Effector memory CD8-positive, alpha-beta T cell (primary cell): ENCODE measurements around the gene DLK1.
A peak's percentile ranks its signal among the peaks of the same experiment; 100 is the strongest.

Experiments used
- ATAC-seq: fragments of 150-1000 bp; cut with Tn5 transposase; replicated peaks from 2 replicates; pipeline ENCODE4 v1.10.0; 2021; ENCODE audit warnings: mild to moderate bottlenecking, moderate library complexity
- DNase-seq, 3 experiments: peaks; one replicate each; pipeline ENCODE4 v3.0.0; 2021
- H3K27ac Mint-ChIP-seq, 2 donors: one replicate each; pipeline ENCODE4 v1.8.0; 2022; ENCODE audit warnings: mild to moderate bottlenecking in 2 of 2, mixed read lengths in 2 of 2, moderate library complexity in 2 of 2
- H3K27me3 Mint-ChIP-seq, 2 donors: one replicate each; pipeline ENCODE4 v1.8.0; 2022; ENCODE audit warnings: mixed read lengths in 2 of 2
- H3K36me3 Mint-ChIP-seq: one replicate; pipeline ENCODE4 v1.8.0; 2022; ENCODE audit warnings: mild to moderate bottlenecking, moderate library complexity, mixed read lengths; ENCODE audit not compliant: insufficient read depth
- H3K4me1 Mint-ChIP-seq, 2 donors: one replicate each; pipeline ENCODE4 v1.8.0; 2022; ENCODE audit warnings: low read depth in 2 of 2, mixed read lengths in 2 of 2
- H3K4me3 Mint-ChIP-seq, 2 donors: one replicate each; pipeline ENCODE4 v1.8.0; 2022; ENCODE audit warnings: mild to moderate bottlenecking in 2 of 2, mixed read lengths in 2 of 2, moderate library complexity in 2 of 2
- H3K9me3 Mint-ChIP-seq, 2 donors: one replicate each; pipeline ENCODE4 v1.8.0; 2022; ENCODE audit warnings: mixed read lengths in 2 of 2

The DLK1 gene

DNA sequence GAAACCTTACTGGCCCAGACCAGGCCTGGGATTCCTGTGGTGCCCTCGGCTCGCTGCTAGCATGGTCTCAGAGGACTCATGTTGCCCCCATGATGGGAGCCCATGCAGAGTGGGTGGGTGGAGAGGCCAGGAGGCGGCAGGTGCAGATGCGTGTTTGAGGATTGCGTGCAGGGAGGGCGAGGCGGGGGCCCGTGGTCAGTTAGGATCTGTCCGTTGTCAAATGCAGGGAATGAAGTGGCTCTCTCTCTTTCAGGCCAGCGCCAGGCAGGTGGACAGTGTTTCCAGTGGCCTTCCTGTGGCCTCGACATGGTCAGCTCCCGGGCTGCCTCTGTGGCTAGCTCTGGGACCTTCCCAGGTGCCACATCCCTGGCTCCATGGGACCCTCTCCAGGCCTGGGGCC, 39.3 kb upstream of the DLK1 start:
- Mint-ChIP-seq H3K27me3 (peaks cover 16 to 25% of the 10 kb centered on the region in 2 donors), H3K4me3 (no peak overlapping the region), H3K4me1 (no peaks in the 10 kb centered on the region), H3K36me3 (no peaks in the 10 kb centered on the region), H3K27ac (no peak overlapping the region), H3K9me3 (no peaks in the 10 kb centered on the region)
- ATAC-seq (no peak), DNase-seq (no peak)

- Mint-ChIP-seq H3K27me3 (peaks cover 23 to 32% of the 10 kb centered on the region in 2 donors), H3K4me3 (no peak overlapping the region), H3K36me3 (no peaks in the 10 kb centered on the region), H3K9me3 (no peaks in the 10 kb centered on the region), H3K27ac (no peak overlapping the region), H3K4me1 (no peaks in the 10 kb centered on the region)
- ATAC-seq: no peak
- no peak for DNase-seq
Measured at GRCh38 chr14:100688051-100688450, 38.6 kb upstream of the DLK1 start.

GRCh38 chr14:100688598-100689461, 37.9 kb upstream of the DLK1 start:
- Mint-ChIP-seq H3K4me3 (no peak overlapping the region), H3K27me3 (peaks cover 31 to 39% of the 10 kb centered on the region in 2 donors), H3K36me3 (no peaks in the 10 kb centered on the region), H3K9me3 (no peaks in the 10 kb centered on the region), H3K4me1 (no peaks in the 10 kb centered on the region), H3K27ac (peak overlapping the region in 1 of 2 donors; percentile 85)
- no peak for ATAC-seq
- no peak for DNase-seq

DNA sequence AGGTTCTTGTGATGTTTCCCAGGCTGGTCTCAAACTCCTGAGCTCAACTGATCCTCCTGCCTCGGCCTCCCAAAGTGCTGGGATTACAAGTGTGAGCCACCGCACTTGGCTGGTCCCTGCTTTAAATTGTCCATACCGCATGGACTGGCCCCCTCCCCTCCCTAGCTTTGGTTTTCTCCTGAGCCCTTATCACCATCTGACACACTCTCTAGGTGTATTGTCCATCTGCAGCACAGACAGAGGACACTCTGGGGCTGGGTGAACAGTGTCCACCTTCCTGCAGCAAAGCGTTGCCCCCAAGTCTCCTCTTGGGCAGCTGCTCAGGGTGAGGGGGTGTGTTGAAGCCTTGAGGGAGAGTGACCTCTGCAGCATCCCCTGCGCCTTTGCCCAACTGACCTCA, 36.0 kb upstream of the DLK1 start:
- ATAC-seq (no peak), DNase-seq (no peak)
- H3K4me1 Mint-ChIP-seq: no peaks in the 10 kb centered on the region
- no peaks in the 10 kb centered on the region for H3K9me3 Mint-ChIP-seq
- H3K36me3 Mint-ChIP-seq: no peaks in the 10 kb centered on the region
- H3K27ac Mint-ChIP-seq: no peak overlapping the region
- H3K27me3 Mint-ChIP-seq: peaks cover 37 to 58% of the 10 kb centered on the region in 2 donors
- H3K4me3 Mint-ChIP-seq: no peak overlapping the region

DNA sequence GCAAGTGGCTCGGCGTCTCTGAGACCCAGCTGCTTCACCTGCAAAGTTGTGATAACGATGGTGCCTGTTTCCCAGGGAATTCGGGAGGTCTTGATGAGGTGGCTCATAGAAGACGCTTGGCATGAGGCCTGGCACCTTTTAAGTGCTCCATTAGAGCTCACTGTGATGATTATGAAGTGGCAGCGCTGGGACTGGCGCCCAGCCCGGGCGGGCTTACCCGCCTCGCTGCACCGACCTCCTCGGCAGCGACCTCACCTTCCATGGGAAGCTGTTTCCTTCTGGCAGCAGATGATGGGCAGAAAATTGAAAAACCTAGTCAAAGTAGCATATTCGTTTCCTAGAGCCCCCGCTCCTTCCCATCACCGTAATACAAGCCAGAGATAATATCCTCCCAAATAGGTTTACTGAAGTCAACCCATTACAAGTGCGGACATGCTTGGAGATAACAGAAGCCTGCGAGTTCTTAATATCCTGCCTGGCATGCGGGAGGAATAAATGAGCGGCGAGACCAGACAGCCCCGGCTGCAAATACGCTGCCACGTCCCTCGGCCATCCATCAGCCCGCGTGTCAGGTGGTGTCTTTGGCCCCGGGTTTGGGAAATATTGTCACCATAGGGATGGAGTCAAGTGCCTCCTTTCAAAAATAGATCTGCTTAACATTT, 35.2 kb upstream of the DLK1 start:
- ATAC-seq: no peak
- Mint-ChIP-seq H3K4me1 (no peaks in the 10 kb centered on the region), H3K9me3 (no peaks in the 10 kb centered on the region), H3K27me3 (peaks cover 43 to 66% of the 10 kb centered on the region in 2 donors), H3K4me3 (no peak overlapping the region), H3K36me3 (no peaks in the 10 kb centered on the region), H3K27ac (no peak overlapping the region)
- no peak for DNase-seq

- no peak overlapping the region for H3K27ac Mint-ChIP-seq
- peaks cover 47 to 72% of the 10 kb centered on the region in 2 donors for H3K27me3 Mint-ChIP-seq
- ATAC-seq (no peak), DNase-seq (no peak)
- no peaks in the 10 kb centered on the region for H3K4me1 Mint-ChIP-seq
- H3K36me3 Mint-ChIP-seq: no peaks in the 10 kb centered on the region
- H3K9me3 Mint-ChIP-seq: no peaks in the 10 kb centered on the region
- H3K4me3 Mint-ChIP-seq: no peak overlapping the region
Measured at GRCh38 chr14:100692256-100692655, 34.4 kb upstream of the DLK1 start.

GRCh38 chr14:100692859-100693558, 33.7 kb upstream of the DLK1 start:
- Mint-ChIP-seq H3K27me3 (peaks cover 48 to 75% of the 10 kb centered on the region in 2 donors), H3K4me3 (no peak overlapping the region), H3K4me1 (no peaks in the 10 kb centered on the region), H3K36me3 (no peaks in the 10 kb centered on the region), H3K9me3 (no peaks in the 10 kb centered on the region), H3K27ac (peak overlapping the region in 1 of 2 donors; percentile 74)
- no peak for ATAC-seq
- no peak for DNase-seq

DNA sequence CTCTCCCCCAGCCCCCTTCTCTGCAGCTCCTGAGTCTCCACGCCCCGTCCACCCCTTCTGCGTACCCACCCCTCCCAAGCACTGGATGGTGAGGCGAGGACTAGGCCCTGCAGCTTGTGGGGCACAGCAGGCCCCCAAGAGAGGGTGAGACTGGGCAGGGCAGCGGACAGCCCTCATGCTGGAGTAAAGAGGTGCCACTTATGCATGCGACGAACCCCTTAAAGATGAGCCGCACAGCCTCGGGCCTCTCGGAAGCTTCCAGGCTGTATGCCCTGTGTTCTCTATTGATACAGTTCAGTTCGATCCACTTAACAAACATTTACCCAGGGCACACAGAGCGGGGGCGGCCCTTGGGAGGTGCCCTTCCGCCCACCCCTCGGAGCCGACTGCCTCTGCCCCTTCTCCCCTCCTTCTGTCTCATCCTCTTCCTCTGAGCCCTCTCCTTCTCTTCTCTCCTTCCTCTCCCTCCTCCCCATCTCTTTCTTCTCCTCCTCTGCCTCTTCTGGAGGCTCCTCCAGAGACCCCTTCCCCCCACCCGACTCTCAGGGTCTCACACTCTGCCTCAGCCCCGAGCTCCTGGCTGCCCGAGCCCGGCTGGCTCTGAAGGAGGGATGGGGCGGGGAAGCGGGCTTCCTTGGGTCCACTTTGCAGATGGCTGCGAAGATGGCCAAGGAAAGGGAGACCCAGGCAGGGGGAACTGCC, 32.7 kb upstream of the DLK1 start:
- H3K27ac Mint-ChIP-seq: no peak overlapping the region
- ATAC-seq (no peak), DNase-seq (no peak)
- H3K9me3 Mint-ChIP-seq: no peaks in the 10 kb centered on the region
- H3K4me3 Mint-ChIP-seq: no peak overlapping the region
- H3K36me3 Mint-ChIP-seq: no peaks in the 10 kb centered on the region
- peaks cover 58 to 85% of the 10 kb centered on the region in 2 donors for H3K27me3 Mint-ChIP-seq
- no peaks in the 10 kb centered on the region for H3K4me1 Mint-ChIP-seq

DNA sequence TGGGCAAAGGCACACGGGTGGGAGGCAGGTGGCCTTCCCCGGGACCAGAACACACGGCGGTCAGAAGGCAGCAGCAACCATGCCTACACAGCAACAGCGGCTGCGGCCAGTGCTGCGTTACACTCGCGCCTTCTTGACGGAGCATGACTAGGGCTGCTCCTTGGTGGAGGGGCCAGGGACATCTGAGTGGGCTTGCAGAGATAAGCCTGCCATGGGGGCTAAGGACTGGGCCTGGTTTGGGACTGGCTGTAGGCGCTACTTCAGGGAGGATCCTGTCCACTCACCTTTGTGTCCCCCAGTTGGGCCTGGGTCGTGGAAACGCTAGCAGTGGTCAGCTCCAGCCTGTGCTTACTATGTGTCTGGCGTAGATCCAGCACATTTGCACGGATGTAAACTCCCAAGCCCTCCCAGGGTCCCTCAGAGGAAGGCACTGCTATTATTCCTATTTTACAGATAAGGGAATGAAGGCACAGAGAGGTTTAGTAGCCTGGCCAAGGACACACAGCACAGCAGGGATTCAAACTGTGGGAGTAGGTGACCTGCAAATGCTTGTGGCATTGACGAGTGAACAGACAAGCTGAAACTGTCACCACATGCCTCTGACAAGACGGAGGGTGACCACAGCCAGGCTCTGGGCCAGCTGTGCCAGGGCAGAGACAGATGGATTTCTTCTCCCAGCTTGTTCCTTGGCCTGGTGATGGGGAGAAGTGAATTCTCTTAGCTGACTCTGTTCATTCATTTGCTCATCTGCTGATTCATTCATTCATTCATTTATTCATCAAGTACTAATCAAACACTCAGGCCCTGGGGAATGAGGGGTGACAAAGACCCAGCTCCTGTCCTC, 31.9 kb upstream of the DLK1 start:
- peaks cover 61 to 93% of the 10 kb centered on the region in 2 donors for H3K27me3 Mint-ChIP-seq
- H3K4me3 Mint-ChIP-seq: no peak overlapping the region
- ATAC-seq (no peak), DNase-seq (no peak)
- no peaks in the 10 kb centered on the region for H3K4me1 Mint-ChIP-seq
- no peaks in the 10 kb centered on the region for H3K9me3 Mint-ChIP-seq
- H3K27ac Mint-ChIP-seq: no peak overlapping the region
- H3K36me3 Mint-ChIP-seq: no peaks in the 10 kb centered on the region

GRCh38 chr14:100695423-100695738, 31.3 kb upstream of the DLK1 start:
- H3K27me3 Mint-ChIP-seq: peaks cover 62 to 94% of the 10 kb centered on the region in 2 donors
- no peaks in the 10 kb centered on the region for H3K9me3 Mint-ChIP-seq
- H3K36me3 Mint-ChIP-seq: no peaks in the 10 kb centered on the region
- H3K4me1 Mint-ChIP-seq: no peaks in the 10 kb centered on the region
- no peak for DNase-seq
- H3K4me3 Mint-ChIP-seq: no peak overlapping the region
- H3K27ac Mint-ChIP-seq: no peak overlapping the region
- no peak for ATAC-seq

GRCh38 chr14:100696008-100696407, 30.7 kb upstream of the DLK1 start:
- no peaks in the 10 kb centered on the region for H3K9me3 Mint-ChIP-seq
- H3K27me3 Mint-ChIP-seq: peaks cover 63 to 94% of the 10 kb centered on the region in 2 donors
- H3K36me3 Mint-ChIP-seq: no peaks in the 10 kb centered on the region
- DNase-seq: no peak
- no peak for ATAC-seq
- H3K4me1 Mint-ChIP-seq: no peaks in the 10 kb centered on the region
- H3K4me3 Mint-ChIP-seq: no peak overlapping the region
- H3K27ac Mint-ChIP-seq: no peak overlapping the region

DNA sequence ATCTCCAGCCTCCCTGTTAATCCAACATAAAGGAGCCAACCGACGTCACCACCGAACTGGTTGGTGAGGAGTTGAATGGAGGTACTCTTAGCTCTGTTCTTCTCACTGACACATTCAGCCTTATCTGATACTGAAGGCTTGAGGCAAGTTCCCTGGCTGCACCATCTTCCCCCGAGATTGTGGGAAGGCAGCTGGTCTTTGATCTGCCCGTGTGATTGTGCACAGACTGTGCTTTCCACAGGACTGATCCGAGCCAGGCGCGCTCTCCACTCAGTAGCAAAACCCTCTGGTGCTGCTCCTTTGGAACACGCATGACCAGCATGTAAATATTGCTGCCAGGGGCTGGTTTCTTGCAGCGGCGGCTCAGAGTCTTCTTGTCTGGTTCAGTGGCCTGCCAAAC, 30.1 kb upstream of the DLK1 start:
- ATAC-seq: no peak
- DNase-seq: no peak
- no peaks in the 10 kb centered on the region for H3K4me1 Mint-ChIP-seq
- no peak overlapping the region for H3K4me3 Mint-ChIP-seq
- H3K36me3 Mint-ChIP-seq: no peaks in the 10 kb centered on the region
- H3K27me3 Mint-ChIP-seq: peaks cover 68 to 94% of the 10 kb centered on the region in 2 donors
- no peaks in the 10 kb centered on the region for H3K9me3 Mint-ChIP-seq
- no peak overlapping the region for H3K27ac Mint-ChIP-seq

GRCh38 chr14:100698066-100698465, 28.6 kb upstream of the DLK1 start:
- no peak for DNase-seq
- Mint-ChIP-seq H3K27me3 (peaks cover 63 to 80% of the 10 kb centered on the region in 2 donors), H3K27ac (no peak overlapping the region), H3K4me1 (no peaks in the 10 kb centered on the region), H3K9me3 (no peaks in the 10 kb centered on the region), H3K36me3 (no peaks in the 10 kb centered on the region), H3K4me3 (no peak overlapping the region)
- no peak for ATAC-seq
